Heart right ventricle (tissue), 16 donors: Measurements from ENCODE around the gene CUL2. TPM values are rescaled to one million over a fixed set of nuclear protein-coding genes. Genes with fewer than 3 reads are reported as not detected.

Experiments used
- ATAC-seq, 8 donors: fragments of 200-7000 bp; cut with Tn5 transposase; one replicate each; pipeline ENCODE4 v1.9.1; 2020; ENCODE audit warnings: mild to moderate bottlenecking in 8 of 8, moderate library complexity in 8 of 8, moderate number of reproducible peaks in 1 of 8
- DNase-seq, 2 donors: peaks; one replicate each; pipeline ENCODE4 v3.0.0-alpha.2; 2020
- H3K27ac ChIP-seq, 10 donors: fragments of 200-600 bp; sonication (generic) in 2 of 10; one replicate each; pipeline versions ENCODE4 v1.5.0 to v1.8.0; 2020 to 2022; ENCODE audit warnings: mild to moderate bottlenecking in 3 of 10
- H3K27me3 ChIP-seq, 7 donors: fragments of 200-600 bp; one replicate each; pipeline ENCODE4 v1.8.0; 2021 to 2022; ENCODE audit warnings: mild to moderate bottlenecking in 2 of 7
- H3K36me3 ChIP-seq, 9 donors: fragments of 200-600 bp; sonication (generic) in 1 of 9; one replicate each; pipeline versions ENCODE4 v1.5.0 to v1.8.0; 2020 to 2022; ENCODE audit warnings: mild to moderate bottlenecking in 2 of 9
- H3K4me1 ChIP-seq, 9 donors: fragments of 200-600 bp; sonication (generic) in 1 of 9; one replicate each; pipeline versions ENCODE4 v1.5.0 to v1.8.0; 2020 to 2022; ENCODE audit warnings: mild to moderate bottlenecking in 4 of 9
- H3K4me3 ChIP-seq, 10 donors: fragments of 200-600 bp; sonication (generic) in 2 of 10; one replicate each; pipeline versions ENCODE4 v1.5.0 to v1.8.0; 2020 to 2022; ENCODE audit warnings: mild to moderate bottlenecking in 7 of 10, moderate library complexity in 2 of 10
- H3K9me3 ChIP-seq, 11 donors: fragments of 200-600 bp in 10 of 11; sonication (generic) in 2 of 11; one replicate each; pipeline versions ENCODE4 v1.5.0 to v1.8.0; 2013 to 2022; ENCODE audit warnings: mild to moderate bottlenecking in 2 of 11, control low read depth in 1 of 11, moderate library complexity in 1 of 11
- CTCF ChIP-seq, 9 donors: fragments of 200-600 bp; sonication (generic) in 2 of 9; IDR thresholded peaks; one replicate each; pipeline versions ENCODE4 v1.5.0 to v1.8.0; 2021 to 2022; ENCODE audit warnings: antibody characterized with exemption in 9 of 9, mild to moderate bottlenecking in 5 of 9, moderate library complexity in 1 of 9
- WGBS, 2 donors: extraction: QIAGEN DNeasy Blood & Tissue Kit; methylation state at CpG; one replicate each; pipeline ENCODE4 v1.1.7; 2013; ENCODE audit warnings: inconsistent platforms in 1 of 2; 5-methylcytosine and 5-hydroxymethylcytosine counted together
- intact Hi-C, 10 donors: fragments of 100-400 bp; cut with DNase I; formaldehyde crosslinking; loops; one replicate each; pipeline versions ENCODE4 v1.11.1 to v1.14.2; 2022
- polyA plus RNA-seq, 2 donors: library from polyadenylated mRNA; stranded (reverse); fragments of 200-250 nt; gene quantifications; one replicate each; pipeline ENCODE4 v1.2.3, GENCODE V29; 2013
- total RNA-seq, 10 donors: library from RNA; stranded (reverse); fragmentation: NEBNext Ultra II Directional in 3 of 10; extraction: Animal tissue kit (Norgen Biotek cat#: 25700) in 3 of 10; gene quantifications; one replicate each; pipeline versions ENCODE4 v1.2.1 to v1.2.4, GENCODE V29; 2021 to 2023
- donor health status: Arrhythmogenic right ventricular cardiomyopathy.
- donor health status: ischemic (EF 13 %, LVEDD 7.1; RV severe dilation, severe dysfunction).
- donor health status: healthy with polysubstance abuse.
- donor health status: DM: no; HTN: yes; CAD: no.
- donor health status: DM: no; HTN: no; CAD: no.
- donor health status: ischemic (EF 25% LVEDD 6.9; RV normal size, moderate dysfunction).
- donor health status: ischemic (EF 25% LVEDD 5.7; RV mildly dilated, moderate dysfunction).
- donor health status: healthy.
- donor health status: DM: yes; HTN: yes; CAD: no.
- donor health status: Ischemic cardiomyopathy.
- donor health status: ischemic (EF 35%, LVEDD 5.7; RV mildly dilated, moderate dysfunction).
- donor health status: nonischemic (EF 11% LVEDD 7.7; RV severe dilation, severe dysfunction).
- donor health status: DM: yes; HTN: yes; CAD: no.
- donor health status: PGD.
- donor health status: ischemic (EF 29% LVEDD 5.4; RV normal size, mild dysfunction).
- donor health status: nonischemic (EF 23%, LVEDD 6.1; RV moderate dilation, normal function).

CUL2 gene
- total and polyA plus RNA-seq, 12 donors = 5.7 to 39.8 (median 37.0) TPM

- H3K4me1 ChIP-seq = no peaks in the 10 kb centered on the region
- no peak for ATAC-seq
- no peaks in the 10 kb centered on the region for H3K9me3 ChIP-seq
- DNase-seq = no peak
- 81 to 85% methylated on average over 3 of the region's 3 CpGs for WGBS, 2 donors
- no peaks in the 10 kb centered on the region for H3K27me3 ChIP-seq
- H3K4me3 ChIP-seq = no peak overlapping the region
- H3K36me3 ChIP-seq = peaks cover 0 to 57% (median 6%) of the 10 kb centered on the region in 9 donors
- intact Hi-C loops = loop anchor here in 1 of 10 donors (10.0 kb wide), 1 partner anchor 1476 kb away; no protein-coding TSS in a partner anchor
- H3K27ac ChIP-seq = no peak overlapping the region
- no peak for TF ChIP-seq CTCF (IDR thresholded peaks at IDR 0.05)
These were observed 19.6 kb downstream of the CUL2 start for GRCh38 chr10:35070521-35070920.

GRCh38 chr10:35063837-35064454 lies 26.2 kb downstream of the CUL2 start:
- Histone ChIP-seq H3K4me1 (peaks cover 0 to 3% (median 0%) of the 10 kb centered on the region in 9 donors), H3K27ac (no peak overlapping the region), H3K27me3 (no peaks in the 10 kb centered on the region), H3K4me3 (no peak overlapping the region), H3K9me3 (no peaks in the 10 kb centered on the region), H3K36me3 (peaks cover 0 to 99% (median 17%) of the 10 kb centered on the region in 9 donors)
- DNase-seq (no peak), ATAC-seq (no peak)
- no peak for TF ChIP-seq CTCF (IDR thresholded peaks at IDR 0.05)
- intact Hi-C loops = no loop called here
- WGBS, 2 donors = 79 to 94% methylated on average over 3 of the region's 3 CpGs

GRCh38 chr10:35059481-35059880 lies 30.7 kb downstream of the CUL2 start:
- Histone ChIP-seq H3K36me3 (peaks cover 0 to 96% (median 17%) of the 10 kb centered on the region in 9 donors), H3K4me1 (peaks cover 0 to 27% (median 0%) of the 10 kb centered on the region in 9 donors), H3K4me3 (no peak overlapping the region), H3K27ac (no peak overlapping the region), H3K27me3 (no peaks in the 10 kb centered on the region), H3K9me3 (no peaks in the 10 kb centered on the region)
- DNase-seq (no peak), ATAC-seq (no peak)
- intact Hi-C loops = no loop called here
- no peak for TF ChIP-seq CTCF (IDR thresholded peaks at IDR 0.05)

GRCh38 chr10:35058686-35059085 lies 31.5 kb downstream of the CUL2 start:
- 90 to 92% methylated on average over 1 of the region's 1 CpG for WGBS, 2 donors
- ATAC-seq = no peak
- H3K4me3 ChIP-seq = no peak overlapping the region
- H3K4me1 ChIP-seq = peaks cover 0 to 27% (median 0%) of the 10 kb centered on the region in 9 donors
- intact Hi-C loops = no loop called here
- no peak for TF ChIP-seq CTCF (IDR thresholded peaks at IDR 0.05)
- no peaks in the 10 kb centered on the region for H3K27me3 ChIP-seq
- no peak overlapping the region for H3K27ac ChIP-seq
- DNase-seq = no peak
- H3K9me3 ChIP-seq = no peaks in the 10 kb centered on the region
- H3K36me3 ChIP-seq = peaks cover 0 to 96% (median 14%) of the 10 kb centered on the region in 9 donors
